ENCODE data around the gene SND1. TPM values are rescaled to one million over a fixed set of nuclear protein-coding genes. Genes with fewer than 3 reads are reported as not detected.

Gene SND1
- total and polyA plus RNA-seq, 7 donors: 29.2 to 72.8 (median 48.2) TPM

DNA sequence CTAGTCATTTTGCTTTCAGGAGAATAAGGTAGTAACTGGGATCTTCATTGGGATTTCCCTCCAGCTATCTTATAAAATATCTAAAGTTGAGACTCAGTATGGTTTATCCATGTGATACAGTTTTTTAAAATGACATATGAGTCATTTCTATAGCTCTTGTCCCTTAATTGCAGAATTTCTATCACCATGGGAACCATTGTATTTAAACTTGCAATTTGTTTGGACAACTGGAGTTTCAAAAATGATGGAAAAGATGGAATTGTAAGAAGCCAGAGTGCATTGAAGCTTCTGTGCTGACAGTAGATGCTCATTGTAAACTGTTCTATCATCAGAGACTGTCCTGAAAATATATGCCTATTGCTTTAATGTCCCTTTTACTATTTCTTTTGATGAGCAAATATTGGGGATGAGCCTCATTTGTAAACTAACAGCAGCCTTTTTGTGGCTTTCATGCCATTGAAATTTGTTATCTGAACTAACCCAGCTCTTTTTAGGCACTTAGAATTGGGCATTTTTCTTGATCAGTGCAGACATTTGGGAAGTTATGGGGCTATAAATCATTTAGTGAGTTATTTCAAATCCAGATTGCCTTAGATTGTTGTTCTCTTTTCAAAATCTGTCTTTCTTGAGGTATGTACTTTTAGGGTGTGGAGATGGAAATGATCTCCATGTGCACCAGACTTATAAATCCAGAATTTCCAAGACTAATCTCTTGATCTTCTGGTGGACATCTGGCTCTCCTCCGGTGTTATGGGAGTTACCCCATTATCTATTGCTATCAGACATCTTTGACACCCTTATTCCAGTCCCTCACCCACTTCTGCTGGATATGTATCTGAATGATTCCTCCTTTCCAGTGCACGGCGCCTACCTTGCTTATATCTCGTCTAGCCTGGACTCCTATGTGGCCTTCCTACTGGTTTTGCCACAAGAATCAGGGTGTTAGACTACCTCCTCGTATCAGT is 159.0 kb downstream of the SND1 start:
- DNase-seq: no peak
- WGBS, 3 donors: 95 to 99% (median 98%) methylated on average over 5 of the region's 5 CpGs
- Histone ChIP-seq H3K4me3 (no peak overlapping the region), H3K36me3 (ENCODE audit: insufficient read depth in 1 of 2, low read depth in 1 of 2) (peaks cover 2 to 10% of the 10 kb centered on the region in 2 donors), H3K27ac (no peak overlapping the region), H3K27me3 (ENCODE audit: insufficient read depth in 3 of 3, low read length in 2 of 3) (no peaks in the 10 kb centered on the region), H3K4me1 (peaks cover 21% of the 10 kb centered on the region), H3K9me3 (no peaks in the 10 kb centered on the region)
- intact Hi-C loops (cut with DNase I): no loop called here
- no peak for ATAC-seq
- TF ChIP-seq, protein P1, sequence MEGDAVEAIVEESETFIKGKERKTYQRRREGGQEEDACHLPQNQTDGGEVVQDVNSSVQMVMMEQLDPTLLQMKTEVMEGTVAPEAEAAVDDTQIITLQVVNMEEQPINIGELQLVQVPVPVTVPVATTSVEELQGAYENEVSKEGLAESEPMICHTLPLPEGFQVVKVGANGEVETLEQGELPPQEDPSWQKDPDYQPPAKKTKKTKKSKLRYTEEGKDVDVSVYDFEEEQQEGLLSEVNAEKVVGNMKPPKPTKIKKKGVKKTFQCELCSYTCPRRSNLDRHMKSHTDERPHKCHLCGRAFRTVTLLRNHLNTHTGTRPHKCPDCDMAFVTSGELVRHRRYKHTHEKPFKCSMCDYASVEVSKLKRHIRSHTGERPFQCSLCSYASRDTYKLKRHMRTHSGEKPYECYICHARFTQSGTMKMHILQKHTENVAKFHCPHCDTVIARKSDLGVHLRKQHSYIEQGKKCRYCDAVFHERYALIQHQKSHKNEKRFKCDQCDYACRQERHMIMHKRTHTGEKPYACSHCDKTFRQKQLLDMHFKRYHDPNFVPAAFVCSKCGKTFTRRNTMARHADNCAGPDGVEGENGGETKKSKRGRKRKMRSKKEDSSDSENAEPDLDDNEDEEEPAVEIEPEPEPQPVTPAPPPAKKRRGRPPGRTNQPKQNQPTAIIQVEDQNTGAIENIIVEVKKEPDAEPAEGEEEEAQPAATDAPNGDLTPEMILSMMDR (IDR thresholded peaks at IDR 0.05): no peak

DNA sequence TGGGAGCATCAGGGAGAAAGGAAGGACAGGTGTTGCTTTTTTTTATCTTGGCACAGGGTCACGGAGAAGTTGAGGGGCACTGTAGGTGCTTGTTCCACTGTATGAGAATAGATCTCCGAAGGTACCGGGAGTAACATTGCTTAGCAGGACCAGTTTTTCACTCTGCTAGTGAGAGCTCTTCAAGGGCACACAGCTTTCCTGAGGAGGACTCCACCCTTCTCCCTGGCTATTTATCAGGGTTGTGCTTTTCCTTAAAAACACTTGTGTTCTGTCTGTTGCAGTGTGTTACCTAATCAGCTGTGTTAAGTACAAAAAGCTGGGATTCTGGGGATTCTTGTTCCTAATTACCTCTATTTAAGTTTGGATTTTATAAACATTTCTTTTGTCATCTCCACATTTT is 160.5 kb downstream of the SND1 start:
- Histone ChIP-seq H3K4me1 (peaks cover 22% of the 10 kb centered on the region), H3K9me3 (no peaks in the 10 kb centered on the region), H3K27ac (no peak overlapping the region), H3K36me3 (ENCODE audit: insufficient read depth in 1 of 2, low read depth in 1 of 2) (peaks cover 2 to 6% of the 10 kb centered on the region in 2 donors), H3K4me3 (no peak overlapping the region), H3K27me3 (ENCODE audit: insufficient read depth in 3 of 3, low read length in 2 of 3) (no peaks in the 10 kb centered on the region)
- no peak for DNase-seq
- ATAC-seq: no peak
- intact Hi-C loops (cut with DNase I): no loop called here
- WGBS, 3 donors: 51 to 92% (median 59%) methylated on average over 3 of the region's 3 CpGs
- TF ChIP-seq, protein P1 (IDR thresholded peaks at IDR 0.05): no peak

DNA sequence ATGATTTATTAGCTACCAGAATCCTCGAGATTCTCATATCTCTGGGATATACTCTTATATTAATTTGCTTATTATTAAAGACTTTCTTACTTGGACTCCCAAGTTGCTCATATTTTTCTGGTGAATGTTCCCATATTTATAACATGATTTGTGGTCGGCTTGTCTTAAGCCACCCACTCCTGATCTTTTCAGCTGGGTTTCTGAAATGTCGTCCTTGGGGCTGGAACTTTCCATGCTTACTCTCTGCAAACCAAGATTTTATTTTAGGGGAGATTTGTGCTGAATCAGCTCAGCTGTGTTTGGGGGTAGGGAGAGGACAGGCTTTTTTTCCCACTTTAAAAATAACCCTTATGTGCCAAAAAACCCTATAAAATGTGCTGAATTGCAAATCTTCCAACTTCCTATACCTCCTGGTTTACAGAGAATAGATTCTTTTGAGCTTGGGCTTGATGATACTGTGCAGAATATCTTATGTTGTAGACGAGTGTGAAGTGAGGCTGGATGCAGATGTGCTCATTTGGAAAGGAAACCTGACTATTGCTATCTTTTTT is 162.1 kb downstream of the SND1 start:
- H3K4me1 ChIP-seq: peaks cover 22% of the 10 kb centered on the region
- H3K36me3 ChIP-seq (ENCODE audit: insufficient read depth in 1 of 2, low read depth in 1 of 2): no peaks in the 10 kb centered on the region
- no peak overlapping the region for H3K27ac ChIP-seq
- H3K9me3 ChIP-seq: no peaks in the 10 kb centered on the region
- no peak overlapping the region for H3K4me3 ChIP-seq
- intact Hi-C loops (cut with DNase I): no loop called here
- ATAC-seq (no peak), DNase-seq (no peak)
- 72 to 81% (median 80%) methylated on average over 4 of the region's 4 CpGs for WGBS, 3 donors
- no peaks in the 10 kb centered on the region for H3K27me3 ChIP-seq (ENCODE audit: insufficient read depth in 3 of 3, low read length in 2 of 3)
- TF ChIP-seq, protein P1 (IDR thresholded peaks at IDR 0.05): no peak

DNA sequence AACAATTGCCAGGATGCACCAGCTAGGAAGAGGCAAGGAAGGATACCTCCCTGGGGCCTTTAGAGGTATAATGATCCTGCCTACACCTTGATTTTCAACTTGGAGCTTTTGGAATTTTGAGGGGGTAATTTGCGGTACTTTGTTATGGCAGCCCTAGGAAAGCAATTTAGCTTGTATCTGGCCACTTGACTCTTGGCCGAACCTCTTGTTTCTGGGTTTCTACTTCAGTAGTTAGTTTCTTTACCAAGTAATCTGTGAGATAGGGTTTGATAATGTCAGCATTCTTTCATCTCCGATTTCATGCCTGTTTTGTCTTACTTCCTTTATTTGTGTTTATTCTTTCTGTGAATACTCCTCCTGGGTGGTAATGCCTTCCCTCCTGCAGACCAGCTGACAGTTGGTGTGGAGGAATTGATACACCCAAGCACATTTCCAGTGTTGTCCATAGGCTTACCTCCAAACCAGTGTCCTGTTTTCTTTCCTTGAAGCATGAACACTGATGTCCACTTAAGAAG is 163.7 kb downstream of the SND1 start:
- H3K4me1 ChIP-seq: peaks cover 28% of the 10 kb centered on the region
- H3K27ac ChIP-seq: no peak overlapping the region
- ATAC-seq: no peak
- TF ChIP-seq, protein P1 (IDR thresholded peaks at IDR 0.05): no peak
- DNase-seq: no peak
- H3K27me3 ChIP-seq (ENCODE audit: insufficient read depth in 3 of 3, low read length in 2 of 3): no peaks in the 10 kb centered on the region
- no peaks in the 10 kb centered on the region for H3K9me3 ChIP-seq
- H3K4me3 ChIP-seq: no peak overlapping the region
- intact Hi-C loops (cut with DNase I): no loop called here
- H3K36me3 ChIP-seq (ENCODE audit: insufficient read depth in 1 of 2, low read depth in 1 of 2): no peaks in the 10 kb centered on the region
- WGBS, 3 donors: 94 to 99% (median 97%) methylated on average over 3 of the region's 3 CpGs
